Psoas muscle (tissue), 8 donors: ENCODE data around the gene PPP2R5B. TPM values are rescaled to one million over a fixed set of nuclear protein-coding genes. Genes with fewer than 3 reads are reported as not detected.

ENCODE experiments used
- ATAC-seq, 4 donors: fragments of 200-7000 bp; cut with Tn5 transposase; one replicate each; pipeline ENCODE4 v1.9.1; 2020; ENCODE audit warnings: moderate library complexity in 3 of 4, mild to moderate bottlenecking in 2 of 4
- DNase-seq, 2 donors: peaks; one replicate each; pipeline ENCODE4 v3.0.0-alpha.2; 2020
- H3K27ac ChIP-seq: fragments of 200-600 bp; one replicate; pipeline ENCODE4 v1.8.0; 2022
- H3K27me3 ChIP-seq, 3 donors: fragments of 200-600 bp in 1 of 3; one replicate each; pipeline versions ENCODE4 v1.6.1 to v1.8.0; 2013 to 2022; ENCODE audit warnings: low read length in 2 of 3, mild to moderate bottlenecking in 2 of 3, moderate library complexity in 1 of 3; ENCODE audit not compliant: insufficient read depth in 3 of 3
- H3K36me3 ChIP-seq, 2 donors: fragments of 200-600 bp in 1 of 2; one replicate each; pipeline versions ENCODE4 v1.6.1 to v1.8.0; 2013 to 2022; ENCODE audit warnings: low read depth in 1 of 2, mild to moderate bottlenecking in 1 of 2, moderate library complexity in 1 of 2; ENCODE audit not compliant: insufficient read depth in 1 of 2
- H3K4me1 ChIP-seq: fragments of 200-600 bp; one replicate; pipeline ENCODE4 v1.8.0; 2022
- H3K4me3 ChIP-seq: fragments of 200-600 bp; one replicate; pipeline ENCODE4 v1.8.0; 2022; ENCODE audit warnings: mild to moderate bottlenecking
- H3K9me3 ChIP-seq: fragments of 200-600 bp; one replicate; pipeline ENCODE4 v1.8.0; 2022
- WGBS, 3 donors: extraction: QIAGEN DNeasy Blood & Tissue Kit; methylation state at CpG; one replicate each; pipeline versions ENCODE4 v1.1.6 to v1.1.7; 2013; 5-methylcytosine and 5-hydroxymethylcytosine counted together
- intact Hi-C, 2 donors: fragments of 100-400 bp; cut with DNase I; formaldehyde crosslinking; loops; one replicate each; pipeline versions ENCODE4 v1.11.0 to v1.14.2; 2022
- polyA plus RNA-seq, 3 donors: library from polyadenylated mRNA; stranded (reverse); fragments of 200-250 nt; gene quantifications; one replicate each; pipeline ENCODE4 v1.2.3, GENCODE V29; 2013
- total RNA-seq, 4 donors: library from RNA; stranded (reverse); fragmentation: NEBNext Ultra II Directional in 2 of 4; extraction: Animal tissue kit (Norgen Biotek cat#: 25700) in 2 of 4; gene quantifications; one replicate each; pipeline versions ENCODE4 v1.2.1 to v1.2.4, GENCODE V29; 2021 to 2023
- TF ChIP-seq, protein P1 (sequence below): fragments of 200-600 bp; IDR thresholded peaks from one replicate; pipeline ENCODE4 v1.8.0; 2022; ENCODE audit warnings: antibody characterized with exemption
- donor health status: healthy with polysubstance abuse.
- donor health status: DM: no; HTN: no; CAD: no; lungs with moderate emphysema.
- donor health status: Bipolar disorder and iron deficiency.
- donor health status: healthy.
- donor health status: DM: yes; HTN: yes; CAD: no.
- donor health status: DM: no; HTN: no; CAD: no.
- donor health status: DM: no; HTN: no; CAD: no.
- donor health status: DM: yes; HTN: yes; CAD: no.

PPP2R5B gene
- total and polyA plus RNA-seq, 7 donors = 13.2 to 36.1 (median 17.2) TPM

- no peak overlapping the region for H3K27ac ChIP-seq
- no peaks in the 10 kb centered on the region for H3K9me3 ChIP-seq
- DNase-seq (no peak), ATAC-seq (peak in 2 of 4 donors; percentile 9 to 14)
- H3K27me3 ChIP-seq = no peaks in the 10 kb centered on the region
- TF ChIP-seq, protein P1, sequence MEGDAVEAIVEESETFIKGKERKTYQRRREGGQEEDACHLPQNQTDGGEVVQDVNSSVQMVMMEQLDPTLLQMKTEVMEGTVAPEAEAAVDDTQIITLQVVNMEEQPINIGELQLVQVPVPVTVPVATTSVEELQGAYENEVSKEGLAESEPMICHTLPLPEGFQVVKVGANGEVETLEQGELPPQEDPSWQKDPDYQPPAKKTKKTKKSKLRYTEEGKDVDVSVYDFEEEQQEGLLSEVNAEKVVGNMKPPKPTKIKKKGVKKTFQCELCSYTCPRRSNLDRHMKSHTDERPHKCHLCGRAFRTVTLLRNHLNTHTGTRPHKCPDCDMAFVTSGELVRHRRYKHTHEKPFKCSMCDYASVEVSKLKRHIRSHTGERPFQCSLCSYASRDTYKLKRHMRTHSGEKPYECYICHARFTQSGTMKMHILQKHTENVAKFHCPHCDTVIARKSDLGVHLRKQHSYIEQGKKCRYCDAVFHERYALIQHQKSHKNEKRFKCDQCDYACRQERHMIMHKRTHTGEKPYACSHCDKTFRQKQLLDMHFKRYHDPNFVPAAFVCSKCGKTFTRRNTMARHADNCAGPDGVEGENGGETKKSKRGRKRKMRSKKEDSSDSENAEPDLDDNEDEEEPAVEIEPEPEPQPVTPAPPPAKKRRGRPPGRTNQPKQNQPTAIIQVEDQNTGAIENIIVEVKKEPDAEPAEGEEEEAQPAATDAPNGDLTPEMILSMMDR = no peak
- no peak overlapping the region for H3K4me3 ChIP-seq
- WGBS, 3 donors = 80 to 87% (median 82%) methylated on average over 34 to 39 of the region's 39 CpGs
- intact Hi-C loops = loop anchor here in 1 of 2 donors (1.0 kb wide), 1 partner anchor 48 kb away; no protein-coding TSS in a partner anchor
- H3K36me3 ChIP-seq = peaks cover 0 to 47% of the 10 kb centered on the region in 2 donors
- H3K4me1 ChIP-seq = no peaks in the 10 kb centered on the region
Measured at GRCh38 chr11:64894812-64895452, 29.6 kb upstream of the PPP2R5B start.

GRCh38 chr11:64896448-64897022 lies 28.0 kb upstream of the PPP2R5B start:
- Histone ChIP-seq H3K9me3 (no peaks in the 10 kb centered on the region), H3K36me3 (peaks cover 0 to 62% of the 10 kb centered on the region in 2 donors), H3K4me1 (no peaks in the 10 kb centered on the region), H3K4me3 (no peak overlapping the region), H3K27ac (no peak overlapping the region), H3K27me3 (no peaks in the 10 kb centered on the region)
- TF ChIP-seq, protein P1 = no peak
- WGBS, 3 donors = 84 to 87% (median 85%) methylated on average over 14 of the region's 14 CpGs
- no peak for DNase-seq
- ATAC-seq = no peak
- intact Hi-C loops = no loop called here

GRCh38 chr11:64897381-64898075 lies 27.0 kb upstream of the PPP2R5B start:
- DNase-seq (no peak), ATAC-seq (no peak)
- 84 to 91% (median 90%) methylated on average over 18 to 19 of the region's 19 CpGs for WGBS, 3 donors
- H3K36me3 ChIP-seq = peaks cover 0 to 72% of the 10 kb centered on the region in 2 donors
- H3K27ac ChIP-seq = no peak overlapping the region
- H3K9me3 ChIP-seq = no peaks in the 10 kb centered on the region
- intact Hi-C loops = no loop called here
- no peaks in the 10 kb centered on the region for H3K27me3 ChIP-seq
- no peak overlapping the region for H3K4me3 ChIP-seq
- H3K4me1 ChIP-seq = no peaks in the 10 kb centered on the region
- TF ChIP-seq, protein P1 = no peak

GRCh38 chr11:64898076-64898445 lies 26.4 kb upstream of the PPP2R5B start:
- intact Hi-C loops = no loop called here
- peaks cover 0 to 77% of the 10 kb centered on the region in 2 donors for H3K36me3 ChIP-seq
- no peaks in the 10 kb centered on the region for H3K9me3 ChIP-seq
- H3K4me3 ChIP-seq = no peak overlapping the region
- ATAC-seq (no peak), DNase-seq (no peak)
- 86 to 94% (median 86%) methylated on average over 9 of the region's 9 CpGs for WGBS, 3 donors
- H3K27ac ChIP-seq = no peak overlapping the region
- TF ChIP-seq, protein P1 = no peak
- H3K27me3 ChIP-seq = no peaks in the 10 kb centered on the region
- no peaks in the 10 kb centered on the region for H3K4me1 ChIP-seq
